H9 (cell line): ENCODE measurements around the gene TCFL5. TPM values are rescaled to one million over a fixed set of nuclear protein-coding genes. Genes with fewer than 3 reads are reported as not detected.
A peak's percentile ranks its signal among the peaks of the same experiment; 100 is the strongest.

Source experiments
- DNase-seq: peaks from one replicate; pipeline ENCODE4 v3.0.0-alpha.2; 2017
- H2AFZ ChIP-seq: one replicate; pipeline ENCODE4 v1.6.1; 2013; ENCODE audit warnings: mild to moderate bottlenecking, low read length, control low read depth, moderate library complexity
- H2AK5ac ChIP-seq: 2 replicates; pipeline ENCODE4 v1.6.1; 2013; ENCODE audit warnings: low read length, control low read depth, mixed read lengths; ENCODE audit not compliant: insufficient read length
- H2BK120ac ChIP-seq: one replicate; pipeline ENCODE4 v1.6.1; 2013; ENCODE audit warnings: low read depth, mild to moderate bottlenecking, low read length, control low read depth, inconsistent platforms; ENCODE audit not compliant: poor library complexity, severe bottlenecking
- H2BK12ac ChIP-seq: 2 replicates; pipeline ENCODE4 v1.6.1; 2013; ENCODE audit warnings: low read length, control low read depth, mixed read lengths, low read depth; ENCODE audit not compliant: insufficient read length
- H2BK15ac ChIP-seq: 2 replicates; pipeline ENCODE4 v1.6.1; 2013; ENCODE audit warnings: low read depth, low read length, control low read depth
- H2BK20ac ChIP-seq: one replicate; pipeline ENCODE4 v1.6.1; 2013; ENCODE audit warnings: low read depth, mild to moderate bottlenecking, low read length, control low read depth, inconsistent platforms; ENCODE audit not compliant: poor library complexity, severe bottlenecking
- H2BK5ac ChIP-seq: 2 replicates; pipeline ENCODE4 v1.6.1; 2013; ENCODE audit warnings: low read length, control low read depth, mixed read lengths; ENCODE audit not compliant: insufficient read length
- H3K14ac ChIP-seq: 2 replicates; pipeline ENCODE4 v1.6.1; 2013; ENCODE audit warnings: low read length, control low read depth; ENCODE audit not compliant: insufficient read depth
- H3K18ac ChIP-seq: 2 replicates; pipeline ENCODE4 v1.6.1; 2013; ENCODE audit warnings: low read depth, mild to moderate bottlenecking, mixed read lengths, low read length, control low read depth; ENCODE audit not compliant: insufficient read length
- H3K23ac ChIP-seq: 2 replicates; pipeline ENCODE4 v1.6.1; 2013; ENCODE audit warnings: low read length, control low read depth, mixed read lengths, low read depth; ENCODE audit not compliant: insufficient read length
- H3K23me2 ChIP-seq: 2 replicates; pipeline ENCODE4 v1.6.1; 2013; ENCODE audit warnings: low read depth, mild to moderate bottlenecking, mixed read lengths, low read length, control low read depth; ENCODE audit not compliant: insufficient read length, poor library complexity, severe bottlenecking
- H3K27ac ChIP-seq: 2 replicates; pipeline ENCODE4 v1.5.1; 2013; ENCODE audit warnings: low read length, control low read depth, mixed read lengths, low read depth; ENCODE audit not compliant: insufficient read length
- H3K27me3 ChIP-seq: 2 replicates; pipeline ENCODE4 v1.6.1; 2013; ENCODE audit warnings: low read length, control low read depth, inconsistent platforms; ENCODE audit not compliant: insufficient read depth
- H3K4ac ChIP-seq: 2 replicates; pipeline ENCODE4 v1.6.1; 2013; ENCODE audit warnings: low read depth, mild to moderate bottlenecking, control low read depth, inconsistent platforms, low read length, moderate library complexity
- H3K4me1 ChIP-seq: 2 replicates; pipeline ENCODE4 v1.6.1; 2013; ENCODE audit warnings: low read length, control low read depth, inconsistent platforms; ENCODE audit not compliant: insufficient read depth
- H3K4me2 ChIP-seq: 2 replicates; pipeline ENCODE4 v1.6.1; 2013; ENCODE audit warnings: low read length, control low read depth, mixed read lengths; ENCODE audit not compliant: insufficient read length, insufficient read depth
- H3K56ac ChIP-seq: 2 replicates; pipeline ENCODE4 v1.6.1; 2013; ENCODE audit warnings: low read depth, mild to moderate bottlenecking, mixed read lengths, low read length, control low read depth; ENCODE audit not compliant: insufficient read length
- H3K79me1 ChIP-seq: 2 replicates; pipeline ENCODE4 v1.6.1; 2013; ENCODE audit warnings: low read depth, mild to moderate bottlenecking, moderate library complexity, low read length, control low read depth, inconsistent platforms; ENCODE audit not compliant: insufficient read depth, poor library complexity, severe bottlenecking
- H3K79me2 ChIP-seq: 2 replicates; pipeline ENCODE4 v1.6.1; 2013; ENCODE audit warnings: low read length, control low read depth, inconsistent platforms; ENCODE audit not compliant: insufficient read depth
- H3K9ac ChIP-seq: 2 replicates; pipeline ENCODE4 v1.6.1; 2013; ENCODE audit warnings: low read length, control low read depth, mixed read lengths; ENCODE audit not compliant: insufficient read length; ENCODE audit errors: extremely low read depth
- H3K9me3 ChIP-seq: one replicate; pipeline ENCODE4 v1.6.1; 2013; ENCODE audit warnings: low read depth, low read length, inconsistent platforms; ENCODE audit not compliant: control insufficient read depth
- H3T11ph ChIP-seq: one replicate; pipeline ENCODE4 v1.6.1; 2013; ENCODE audit warnings: mild to moderate bottlenecking, low read length, control low read depth, inconsistent platforms
- H4K20me1 ChIP-seq: one replicate; pipeline ENCODE4 v1.6.1; 2013; ENCODE audit not compliant: control insufficient read depth, insufficient read length, insufficient read depth
- H4K5ac ChIP-seq: 2 replicates; pipeline ENCODE4 v1.6.1; 2013; ENCODE audit warnings: low read depth, mild to moderate bottlenecking, mixed read lengths, low read length, control low read depth; ENCODE audit not compliant: insufficient read length
- H4K8ac ChIP-seq: replicated peaks from 2 replicates; pipeline ENCODE4 v1.6.1; 2013; ENCODE audit warnings: low read length, control low read depth, mixed read lengths, low read depth; ENCODE audit not compliant: insufficient read length
- H4K91ac ChIP-seq: 2 replicates; pipeline ENCODE4 v1.6.1; 2013; ENCODE audit warnings: low read depth, mild to moderate bottlenecking, moderate library complexity, mixed read lengths, low read length, control low read depth; ENCODE audit not compliant: insufficient read length
- H3K27ac Mint-ChIP-seq, 3 experiments: 2 replicates in 2 of 3; 3 replicates in 1 of 3; pipeline ENCODE4 v1.8.0; 2020 to 2021; ENCODE audit warnings: mixed read lengths in 3 of 3, mild to moderate bottlenecking in 1 of 3, moderate library complexity in 1 of 3
- H3K27me3 Mint-ChIP-seq: 2 replicates; pipeline ENCODE4 v1.8.0; 2021; ENCODE audit warnings: low read depth, mild to moderate bottlenecking, moderate library complexity, mixed read lengths
- H3K36me3 Mint-ChIP-seq, 3 experiments: 2 replicates in 2 of 3; 3 replicates in 1 of 3; pipeline ENCODE4 v1.8.0; 2020 to 2021; ENCODE audit warnings: low read depth in 3 of 3, mixed read lengths in 3 of 3; ENCODE audit not compliant: insufficient read depth in 1 of 3
- H3K4me1 Mint-ChIP-seq, 2 experiments: 2 replicates each; pipeline ENCODE4 v1.8.0; 2020; ENCODE audit warnings: mixed read lengths in 2 of 2
- H3K4me3 Mint-ChIP-seq, 2 experiments: 2 replicates in 1 of 2; 3 replicates in 1 of 2; pipeline ENCODE4 v1.8.0; 2020 to 2021; ENCODE audit warnings: mild to moderate bottlenecking in 2 of 2, mixed read lengths in 2 of 2, moderate library complexity in 1 of 2
- H3K9me3 Mint-ChIP-seq, 2 experiments: 2 replicates in 1 of 2; 3 replicates in 1 of 2; pipeline ENCODE4 v1.8.0; 2020; ENCODE audit warnings: mild to moderate bottlenecking in 2 of 2, mixed read lengths in 2 of 2, moderate library complexity in 1 of 2
- CTCF ChIP-seq: fragments of 200-600 bp; sonication (generic); conservative IDR thresholded peaks from 3 replicates; pipeline ENCODE4 v1.8.0; 2021; ENCODE audit warnings: antibody characterized with exemption, mild to moderate bottlenecking
- WGBS: extraction: QIAGEN DNeasy Blood & Tissue Kit; methylation state at CpG from one replicate; pipeline ENCODE4 v1.1.7; 2013; ENCODE audit warnings: missing lambda C conversion rate, low lambda C conversion rate, mixed read lengths; ENCODE audit not compliant: insufficient read length; ENCODE audit errors: extremely low coverage; 5-methylcytosine and 5-hydroxymethylcytosine counted together
- total RNA-seq: library from RNA; stranded (reverse); gene quantifications from 2 replicates; pipeline ENCODE4 v1.2.1, GENCODE V29; 2021

Gene TCFL5
- total RNA-seq, 1 experiment from 2014 or later, result 16.4 TPM

- Histone ChIP-seq H3K4me1 (no peaks in the 10 kb centered on the region; the same call in 1 of the 2 replicates), H3K79me2 (no peaks in the 10 kb centered on the region), H3K27me3 (no peaks in the 10 kb centered on the region), H3K9ac (no peak overlapping the region), H2BK5ac (no peak overlapping the region), H3K56ac (no peak overlapping the region), H3K4me2 (peak overlapping the region; percentile 37), H2AFZ (no peak overlapping the region), H3T11ph (no peak overlapping the region), H3K9me3 (no peaks in the 10 kb centered on the region), H3K23me2 (peaks cover 3% of the 10 kb centered on the region), H4K91ac (no peak overlapping the region), H4K20me1 (peaks cover 2% of the 10 kb centered on the region), H2BK12ac (no peak overlapping the region), H3K4ac (no peak overlapping the region), H3K23ac (no peak overlapping the region), H4K5ac (no peak overlapping the region), H2AK5ac (no peak overlapping the region), H2BK15ac (no peak overlapping the region), H3K79me1 (no peaks in the 10 kb centered on the region), H4K8ac (no peak overlapping the region), H2BK120ac (no peak overlapping the region), H3K18ac (peak overlapping the region; percentile 63), H3K14ac (peak overlapping the region; percentile 76), H2BK20ac (no peak overlapping the region), H3K27ac (no peak overlapping the region)
- H3K9me3 Mint-ChIP-seq, result peaks cover 6 to 9% of the 10 kb centered on the region in 2 experiments
- no peak for TF ChIP-seq CTCF
- peaks cover 6% of the 10 kb centered on the region for H3K27me3 Mint-ChIP-seq
- no peak overlapping the region for H3K27ac Mint-ChIP-seq
- peaks cover 10 to 22% (median 14%) of the 10 kb centered on the region in 3 experiments; a peak in 6 of 7 replicates for H3K36me3 Mint-ChIP-seq
- peaks cover 21 to 29% of the 10 kb centered on the region in 2 experiments for H3K4me1 Mint-ChIP-seq
- DNase-seq, result peak; percentile 43
- WGBS, result no CpG with 5 or more reads among the region's 129 CpGs
- peak overlapping the region; percentile 55 to 68; a peak in 4 of 5 replicates for H3K4me3 Mint-ChIP-seq
Observed at GRCh38 chr20:62860924-62861691, 514 bp downstream of the TCFL5 start.
